Right atrium auricular region (tissue), 2 donors: ENCODE measurements around the gene TTC7B. TPM values are rescaled to one million over a fixed set of nuclear protein-coding genes. Genes with fewer than 3 reads are reported as not detected.

Source experiments
- DNase-seq: peaks from one replicate; pipeline ENCODE4 v3.0.0-alpha.2; 2019; ENCODE audit warnings: low spot score
- H3K27ac ChIP-seq, 2 donors: fragments of 200-600 bp; sonication (generic); 1 replicate in 1 of 2; 2 replicates in 1 of 2; pipeline ENCODE4 v1.5.1; 2016 to 2019
- H3K27me3 ChIP-seq, 2 donors: fragments of 200-600 bp; sonication (generic); one replicate each; pipeline versions ENCODE4 v1.5.1 to v1.6.0; 2017 to 2019
- H3K36me3 ChIP-seq: fragments of 200-600 bp; sonication (generic); one replicate; pipeline ENCODE4 v1.5.1; 2016
- H3K4me1 ChIP-seq, 2 donors: fragments of 200-600 bp; sonication (generic); one replicate each; pipeline versions ENCODE4 v1.5.1 to v1.6.0; 2017 to 2019
- H3K4me3 ChIP-seq, 2 donors: fragments of 200-600 bp; sonication (generic); 1 replicate in 1 of 2; 2 replicates in 1 of 2; pipeline ENCODE4 v1.5.1; 2017 to 2019; ENCODE audit warnings: mild to moderate bottlenecking in 1 of 2, moderate library complexity in 1 of 2
- H3K9me3 ChIP-seq, 2 donors: fragments of 200-600 bp; sonication (generic); one replicate each; pipeline ENCODE4 v1.5.1; 2019
- total RNA-seq, 2 donors: library from RNA; depleted of rRNA; stranded (reverse); fragments of >200 nt; gene quantifications; one replicate each; pipeline ENCODE4 v1.1.0, GENCODE V29; 2016
- TF ChIP-seq, protein P1 (sequence below), 2 donors: fragments of 200-600 bp; sonication (generic); IDR thresholded peaks; one replicate each; pipeline ENCODE4 v1.5.1; 2019; ENCODE audit warnings: antibody characterized with exemption in 2 of 2

Gene TTC7B
- total RNA-seq, 2 donors from 2014 or later = 45.5 to 57.3 TPM

DNA sequence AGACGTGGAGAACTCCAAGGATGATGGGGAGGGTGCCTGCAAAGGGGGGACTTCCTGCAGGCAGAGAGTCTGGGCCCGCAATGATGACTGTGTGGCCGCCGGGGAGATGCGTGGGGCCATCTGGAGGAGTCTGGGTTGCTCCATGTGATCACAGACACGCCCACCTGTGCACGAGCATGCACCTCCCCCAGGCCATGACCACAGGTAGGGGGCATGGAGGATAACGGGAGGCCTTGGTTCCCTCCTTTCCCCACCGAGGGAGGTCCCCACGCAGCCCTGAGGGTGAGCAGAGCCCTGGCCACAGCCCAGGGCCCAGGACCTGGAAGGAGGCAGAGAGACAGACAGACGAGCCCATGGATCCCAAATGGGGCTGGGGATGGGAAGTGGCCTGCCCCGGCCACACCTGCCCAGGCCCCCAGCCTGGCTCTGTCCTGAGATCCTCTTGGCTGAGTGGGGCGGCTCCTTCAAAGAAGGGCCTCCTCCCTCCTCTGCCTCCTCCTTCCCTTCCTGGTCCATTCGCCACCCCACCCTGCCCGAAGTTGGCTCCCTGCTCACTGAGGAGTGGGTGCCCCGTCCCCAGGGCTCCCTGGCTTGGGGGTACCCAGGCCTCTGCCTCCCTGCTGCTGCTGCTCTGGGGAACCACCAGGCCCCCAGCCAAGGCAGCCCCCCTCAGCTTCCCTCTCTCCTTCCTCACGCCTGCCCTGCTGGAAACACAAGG, 281.2 kb downstream of the TTC7B start:
- peaks cover 7% of the 10 kb centered on the region for H3K36me3 ChIP-seq
- TF ChIP-seq, protein P1, sequence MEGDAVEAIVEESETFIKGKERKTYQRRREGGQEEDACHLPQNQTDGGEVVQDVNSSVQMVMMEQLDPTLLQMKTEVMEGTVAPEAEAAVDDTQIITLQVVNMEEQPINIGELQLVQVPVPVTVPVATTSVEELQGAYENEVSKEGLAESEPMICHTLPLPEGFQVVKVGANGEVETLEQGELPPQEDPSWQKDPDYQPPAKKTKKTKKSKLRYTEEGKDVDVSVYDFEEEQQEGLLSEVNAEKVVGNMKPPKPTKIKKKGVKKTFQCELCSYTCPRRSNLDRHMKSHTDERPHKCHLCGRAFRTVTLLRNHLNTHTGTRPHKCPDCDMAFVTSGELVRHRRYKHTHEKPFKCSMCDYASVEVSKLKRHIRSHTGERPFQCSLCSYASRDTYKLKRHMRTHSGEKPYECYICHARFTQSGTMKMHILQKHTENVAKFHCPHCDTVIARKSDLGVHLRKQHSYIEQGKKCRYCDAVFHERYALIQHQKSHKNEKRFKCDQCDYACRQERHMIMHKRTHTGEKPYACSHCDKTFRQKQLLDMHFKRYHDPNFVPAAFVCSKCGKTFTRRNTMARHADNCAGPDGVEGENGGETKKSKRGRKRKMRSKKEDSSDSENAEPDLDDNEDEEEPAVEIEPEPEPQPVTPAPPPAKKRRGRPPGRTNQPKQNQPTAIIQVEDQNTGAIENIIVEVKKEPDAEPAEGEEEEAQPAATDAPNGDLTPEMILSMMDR (IDR thresholded peaks at IDR 0.05) = no peak
- H3K9me3 ChIP-seq = no peaks in the 10 kb centered on the region
- H3K27ac ChIP-seq = peak overlapping the region in 1 of 2 donors; percentile 50
- H3K4me1 ChIP-seq = peaks cover 0 to 43% of the 10 kb centered on the region in 2 donors
- H3K27me3 ChIP-seq = no peaks in the 10 kb centered on the region
- no peak overlapping the region for H3K4me3 ChIP-seq
- DNase-seq = no peak

DNA sequence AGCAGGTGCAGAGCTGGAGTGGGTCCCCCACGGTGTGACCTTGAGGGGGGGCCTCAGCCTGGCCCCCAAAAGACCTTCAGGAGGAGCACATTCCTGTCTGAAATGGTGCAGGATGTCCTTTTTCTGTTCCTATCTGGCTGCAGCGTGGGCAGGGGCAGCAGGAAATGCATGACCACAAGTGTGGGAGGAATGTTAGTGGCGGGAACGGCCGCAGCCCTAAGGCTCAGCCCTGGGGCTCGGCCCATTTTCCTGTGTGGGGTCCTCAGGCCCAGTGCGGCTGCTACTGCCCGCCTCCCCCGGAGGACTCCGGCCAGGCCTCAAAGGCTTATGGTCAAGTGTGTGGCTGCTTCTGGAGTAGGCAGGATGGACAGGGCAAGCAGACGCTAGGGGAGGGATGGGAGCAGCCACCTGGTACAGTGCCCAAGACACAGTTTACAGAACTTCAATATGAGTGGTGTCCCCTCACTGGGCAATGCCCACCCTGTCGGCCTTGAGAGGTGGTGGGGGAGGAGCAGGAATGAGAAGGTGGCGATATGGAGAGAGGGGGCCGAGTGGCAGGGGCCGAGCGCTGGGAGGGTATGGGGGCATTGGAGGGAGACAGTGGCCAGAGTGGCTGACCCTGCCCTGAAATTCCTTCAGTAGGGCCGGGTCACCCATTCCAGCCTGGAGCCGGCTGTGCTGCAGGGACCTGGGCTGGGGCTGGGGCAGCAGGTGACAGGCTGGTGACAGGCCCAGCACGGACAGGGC, 282.0 kb downstream of the TTC7B start:
- H3K27ac ChIP-seq = peak overlapping the region in 1 of 2 donors; percentile 23
- TF ChIP-seq, protein P1 (IDR thresholded peaks at IDR 0.05) = no peak
- H3K4me3 ChIP-seq = no peak overlapping the region

DNA sequence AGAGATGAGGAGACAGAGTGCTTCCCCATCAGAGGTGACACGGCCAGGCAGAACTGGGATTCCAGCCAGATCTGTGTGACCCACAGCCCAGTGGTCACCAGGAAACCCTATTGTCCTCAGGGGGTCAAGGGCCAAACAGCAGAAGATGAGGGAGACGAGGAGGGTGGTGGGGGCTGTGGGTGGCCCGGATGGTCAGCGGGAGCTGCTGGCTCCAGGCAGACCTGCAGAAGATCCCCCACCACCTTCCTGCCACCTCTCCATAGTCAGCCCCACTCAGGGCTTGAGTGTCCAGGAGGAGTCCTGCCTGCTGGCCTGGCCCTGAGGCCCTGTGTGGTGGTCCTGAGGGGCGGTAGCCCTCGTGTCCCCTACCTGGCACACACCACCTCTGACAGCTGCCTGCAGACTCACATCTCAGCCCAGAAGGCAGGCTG, 282.6 kb downstream of the TTC7B start:
- TF ChIP-seq, protein P1 (IDR thresholded peaks at IDR 0.05) = no peak
- H3K4me1 ChIP-seq = peaks cover 0 to 43% of the 10 kb centered on the region in 2 donors
- no peaks in the 10 kb centered on the region for H3K27me3 ChIP-seq
- no peaks in the 10 kb centered on the region for H3K9me3 ChIP-seq
- no peak for DNase-seq
- H3K36me3 ChIP-seq = no peaks in the 10 kb centered on the region
- H3K4me3 ChIP-seq = no peak overlapping the region
- peak overlapping the region in 1 of 2 donors; percentile 23 for H3K27ac ChIP-seq

More for the DNA sequence above, 282.0 kb downstream of the TTC7B start:
- DNase-seq = no peak
- Histone ChIP-seq H3K27me3 (no peaks in the 10 kb centered on the region), H3K4me1 (peaks cover 0 to 43% of the 10 kb centered on the region in 2 donors), H3K36me3 (no peaks in the 10 kb centered on the region), H3K9me3 (no peaks in the 10 kb centered on the region)

DNA sequence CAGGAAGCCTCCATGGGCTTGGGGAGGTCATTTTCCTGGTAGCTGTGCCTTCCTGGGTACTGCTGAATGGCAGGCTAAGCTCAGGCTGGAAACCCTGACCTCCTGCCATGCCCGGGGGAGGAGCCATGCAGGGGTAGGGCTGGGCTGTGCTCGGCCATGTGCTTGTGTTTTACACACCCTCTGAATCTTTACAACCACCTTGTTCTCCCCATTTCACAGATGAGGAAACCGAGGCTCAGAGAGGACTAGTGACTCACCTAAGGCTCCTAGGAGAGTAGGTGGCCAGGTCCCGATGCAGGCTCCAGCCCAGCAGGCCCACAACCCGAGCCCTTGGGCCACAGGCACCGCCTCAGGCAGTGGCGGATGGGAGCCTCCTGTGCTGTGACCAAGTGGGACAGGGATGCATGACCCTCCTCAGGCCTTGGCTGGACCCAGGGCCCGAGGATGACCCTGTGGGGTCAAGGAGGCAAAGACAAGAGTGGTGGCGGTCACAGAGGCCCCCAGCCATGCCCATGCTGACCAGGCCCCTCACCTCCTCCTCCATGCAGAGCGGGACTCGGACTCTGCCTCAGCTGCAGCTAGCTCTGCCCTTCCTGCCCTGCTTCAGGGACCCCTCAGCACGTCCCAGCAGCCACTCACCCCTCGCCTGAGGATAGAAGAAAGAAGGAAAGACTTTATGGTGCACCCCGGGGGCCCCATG, 283.3 kb downstream of the TTC7B start:
- TF ChIP-seq, protein P1 (IDR thresholded peaks at IDR 0.05) = no peak
- H3K27ac ChIP-seq = no peak overlapping the region
- no peaks in the 10 kb centered on the region for H3K36me3 ChIP-seq
- no peaks in the 10 kb centered on the region for H3K27me3 ChIP-seq
- H3K9me3 ChIP-seq = no peaks in the 10 kb centered on the region
- DNase-seq = no peak
- H3K4me3 ChIP-seq = no peak overlapping the region
- H3K4me1 ChIP-seq = peaks cover 0 to 43% of the 10 kb centered on the region in 2 donors

DNA sequence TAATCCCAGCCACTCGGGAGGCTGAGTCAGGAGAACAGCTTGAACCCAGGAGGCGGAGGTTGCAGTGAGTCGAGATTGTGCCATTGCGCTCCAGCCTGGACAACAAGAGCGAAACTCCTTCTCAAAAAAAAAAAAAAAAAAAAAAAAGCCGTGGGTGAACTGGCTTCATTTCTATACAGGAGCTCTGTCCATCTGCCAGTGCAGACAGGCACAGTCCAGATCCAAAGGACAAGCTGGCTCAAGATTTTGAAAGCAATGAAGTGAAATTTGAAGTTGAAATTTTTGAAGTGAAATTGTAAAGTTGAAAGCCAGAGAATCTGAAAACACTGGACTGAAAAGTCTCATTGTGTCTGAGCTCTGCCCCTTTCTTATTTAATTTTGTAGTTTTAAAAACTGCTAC, 284.7 kb downstream of the TTC7B start:
- Histone ChIP-seq H3K4me1 (peaks cover 0 to 35% of the 10 kb centered on the region in 2 donors), H3K27ac (no peak overlapping the region), H3K9me3 (no peaks in the 10 kb centered on the region), H3K36me3 (no peaks in the 10 kb centered on the region), H3K27me3 (no peaks in the 10 kb centered on the region), H3K4me3 (no peak overlapping the region)
- TF ChIP-seq, protein P1 (IDR thresholded peaks at IDR 0.05) = no peak
- DNase-seq = no peak
